IPS-18c (cell line): ENCODE measurements around the gene GAREM2.

Source experiments
- H3K4me3 ChIP-seq: 2 replicates; pipeline ENCODE4 v1.7.0; 2013; ENCODE audit warnings: low read depth, mild to moderate bottlenecking, low read length, moderate library complexity; ENCODE audit not compliant: insufficient read depth
- H3K9me3 ChIP-seq: one replicate; pipeline ENCODE4 v1.6.1; 2013; ENCODE audit warnings: mild to moderate bottlenecking, low read length, moderate library complexity; ENCODE audit not compliant: control insufficient read depth, insufficient read depth

Gene GAREM2

DNA sequence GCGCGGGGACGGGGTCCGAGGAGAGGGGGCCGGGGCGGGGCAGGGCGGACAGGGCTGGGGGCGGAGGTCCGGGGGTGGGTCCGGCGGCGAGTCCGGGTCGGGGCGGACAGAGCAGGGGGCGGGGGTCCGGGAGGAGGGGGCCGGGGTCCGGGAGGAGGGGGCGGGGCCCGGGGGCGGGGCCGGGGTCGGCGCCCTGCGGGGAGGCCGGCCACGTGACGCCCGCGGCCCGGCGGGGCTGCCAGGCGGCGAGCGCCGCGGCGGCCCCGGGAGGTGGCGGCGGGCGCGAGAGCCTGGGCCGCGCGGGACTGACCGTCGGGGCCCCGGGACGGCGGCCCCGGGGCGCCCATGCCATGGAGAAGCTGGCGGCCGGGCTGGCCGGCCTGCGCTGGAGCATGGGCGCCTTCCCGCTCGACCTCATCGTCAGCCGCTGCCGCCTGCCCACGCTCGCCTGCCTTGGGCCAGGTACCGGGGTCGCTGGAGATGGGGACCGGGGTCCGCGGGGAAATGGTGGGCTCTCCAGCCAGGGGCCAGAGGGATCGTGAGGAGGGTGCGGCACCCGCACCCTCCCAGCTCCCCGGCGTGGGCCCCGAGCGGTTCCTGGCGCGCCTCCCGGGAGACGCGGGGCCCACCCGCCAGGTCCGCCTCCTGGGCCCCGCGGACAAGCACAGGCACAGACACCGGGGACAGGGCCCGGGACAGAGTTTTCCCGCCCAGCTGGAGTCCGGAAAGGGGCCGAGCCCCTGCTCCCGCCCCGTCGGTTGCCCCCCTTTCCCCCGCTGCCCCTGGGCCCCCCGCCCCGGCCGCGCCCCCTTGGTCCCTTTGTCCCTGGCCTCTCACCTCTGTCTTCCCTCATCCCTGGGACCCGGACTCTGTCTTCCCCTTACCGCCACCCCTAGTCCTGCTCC is at the start of gene GAREM2:
Gene GAREM2, plus strand, starts transcription at position 218 of the 905 bp plus-strand sequence. Its CDS starts 133 bp downstream, at position 351.
- H3K4me3 ChIP-seq: peak within 1 kb of the TSS; percentile 74
- peaks cover 2% of the 10 kb centered on the region for H3K9me3 ChIP-seq

DNA sequence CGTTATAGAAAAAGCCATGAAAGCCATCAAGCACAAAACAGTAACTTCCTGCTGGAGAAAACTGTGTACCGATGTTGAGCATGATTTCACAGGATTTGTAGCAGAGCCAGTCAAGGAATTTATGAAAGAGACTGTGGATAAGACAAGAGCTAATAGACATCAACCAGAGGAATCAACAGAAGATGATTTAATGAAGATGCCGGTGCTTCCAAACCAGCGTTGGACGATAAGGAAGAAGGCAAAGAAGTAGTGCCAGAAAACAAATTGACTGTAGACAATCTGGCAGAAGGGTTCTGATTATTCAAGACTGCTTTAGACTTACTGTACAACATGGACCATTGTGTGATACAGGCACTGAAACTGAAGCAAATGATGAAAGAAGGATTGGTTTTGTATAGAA is 49.5 kb upstream of the GAREM2 start:
- H3K4me3 ChIP-seq: no peak overlapping the region
- no peaks in the 10 kb centered on the region for H3K9me3 ChIP-seq

- Histone ChIP-seq H3K4me3 (no peak overlapping the region), H3K9me3 (no peaks in the 10 kb centered on the region)
Observed at GRCh38 chr2:26126074-26126473, 46.8 kb upstream of the GAREM2 start.

DNA sequence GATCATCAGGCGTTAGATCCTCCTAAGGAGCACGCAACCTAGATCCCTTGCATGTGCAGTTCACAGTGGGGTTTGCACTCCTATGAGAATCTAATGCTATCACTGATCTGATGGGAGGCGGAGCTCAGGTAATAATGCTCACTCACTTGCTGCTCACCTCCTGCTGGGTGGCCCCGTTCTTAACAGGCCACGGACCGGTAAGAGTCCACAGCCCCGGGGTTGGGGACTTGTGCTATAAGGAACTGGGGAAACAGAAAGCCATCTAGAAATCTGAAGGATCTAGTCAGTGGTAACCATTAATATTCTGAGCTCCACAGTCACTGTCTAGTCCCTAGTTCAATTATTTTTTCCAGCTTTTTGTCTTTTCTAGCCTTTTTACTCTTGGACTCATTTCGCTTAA is 44.7 kb upstream of the GAREM2 start:
- no peaks in the 10 kb centered on the region for H3K9me3 ChIP-seq
- H3K4me3 ChIP-seq: no peak overlapping the region

GRCh38 chr2:26130763-26131162 is 42.1 kb upstream of the GAREM2 start:
- no peaks in the 10 kb centered on the region for H3K9me3 ChIP-seq

GRCh38 chr2:26136451-26136850 is 36.4 kb upstream of the GAREM2 start:
- H3K4me3 ChIP-seq: no peak overlapping the region
- no peaks in the 10 kb centered on the region for H3K9me3 ChIP-seq

More at GRCh38 chr2:26130763-26131162, 42.1 kb upstream of the GAREM2 start:
- H3K4me3 ChIP-seq: no peak overlapping the region

DNA sequence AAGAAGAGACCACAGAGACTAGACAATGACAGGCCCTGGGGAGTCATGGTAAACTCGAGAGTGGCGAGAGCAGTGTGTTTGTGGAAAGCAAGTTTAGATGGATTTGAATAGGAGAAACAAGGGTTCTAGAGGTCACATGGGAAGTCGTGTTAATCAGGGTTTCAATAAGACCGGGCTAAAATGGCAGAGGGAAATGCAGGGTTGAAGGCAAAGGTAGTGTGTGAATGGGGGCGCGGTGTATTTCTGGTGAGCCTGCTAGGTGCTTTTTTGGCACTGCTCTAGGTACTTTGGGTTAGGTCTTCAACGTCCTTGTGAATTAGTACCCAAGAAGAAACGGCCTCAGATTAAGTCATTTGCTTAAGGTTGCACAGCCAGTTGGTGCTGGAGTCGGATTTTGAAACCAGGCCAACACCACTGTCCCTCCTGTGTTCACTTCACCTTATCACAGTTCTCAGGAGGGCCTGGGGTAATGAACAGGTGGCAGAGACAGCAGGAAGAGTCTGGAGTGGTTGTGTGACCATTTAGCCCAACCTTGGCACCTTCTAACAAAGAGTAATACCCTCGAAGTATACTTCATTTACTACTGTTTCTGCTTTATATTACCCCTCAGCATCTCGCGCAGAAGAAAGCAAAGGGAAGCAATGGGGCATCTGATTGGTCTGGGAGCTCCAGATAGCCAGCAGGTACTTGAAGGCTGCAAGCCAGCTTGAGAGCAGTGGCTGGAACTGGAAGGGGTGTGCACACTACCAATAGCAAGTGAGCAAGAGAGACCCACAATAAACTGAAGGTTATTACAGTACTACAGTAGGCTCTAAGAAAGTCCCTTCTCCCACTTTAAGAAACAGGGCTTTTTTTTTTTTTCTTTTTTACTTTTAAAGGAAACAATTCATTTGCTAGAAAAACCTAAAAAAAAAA is 33.4 kb upstream of the GAREM2 start:
- no peaks in the 10 kb centered on the region for H3K9me3 ChIP-seq
- H3K4me3 ChIP-seq: no peak overlapping the region

GRCh38 chr2:26141145-26141769 is 31.6 kb upstream of the GAREM2 start:
- Histone ChIP-seq H3K9me3 (no peaks in the 10 kb centered on the region), H3K4me3 (no peak overlapping the region)

- H3K4me3 ChIP-seq: no peak overlapping the region
- no peaks in the 10 kb centered on the region for H3K9me3 ChIP-seq
Observed at GRCh38 chr2:26144031-26144430, 28.9 kb upstream of the GAREM2 start.

- Histone ChIP-seq H3K4me3 (no peak overlapping the region), H3K9me3 (no peaks in the 10 kb centered on the region)
Observed at GRCh38 chr2:26144953-26145680, 27.8 kb upstream of the GAREM2 start.

DNA sequence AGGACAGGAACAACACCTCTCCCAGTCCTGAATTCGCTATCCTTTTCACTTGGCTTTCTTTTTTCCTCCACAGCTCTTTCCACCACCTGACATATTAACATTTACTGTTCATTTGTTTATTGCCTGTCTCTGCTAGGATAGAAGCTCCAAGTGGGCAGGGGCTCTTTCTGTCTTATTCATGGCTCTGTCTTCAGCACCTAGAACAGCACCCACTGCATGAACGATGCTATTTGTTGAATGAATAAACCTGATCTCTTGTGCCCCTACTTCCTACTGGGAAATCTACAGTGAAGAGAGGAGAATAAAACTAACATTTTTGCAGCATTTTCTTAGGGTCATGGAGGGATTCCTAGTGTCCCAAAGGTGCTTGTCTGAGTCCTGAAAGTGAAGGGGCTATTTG is 24.4 kb upstream of the GAREM2 start:
- H3K9me3 ChIP-seq: no peaks in the 10 kb centered on the region
- no peak overlapping the region for H3K4me3 ChIP-seq

DNA sequence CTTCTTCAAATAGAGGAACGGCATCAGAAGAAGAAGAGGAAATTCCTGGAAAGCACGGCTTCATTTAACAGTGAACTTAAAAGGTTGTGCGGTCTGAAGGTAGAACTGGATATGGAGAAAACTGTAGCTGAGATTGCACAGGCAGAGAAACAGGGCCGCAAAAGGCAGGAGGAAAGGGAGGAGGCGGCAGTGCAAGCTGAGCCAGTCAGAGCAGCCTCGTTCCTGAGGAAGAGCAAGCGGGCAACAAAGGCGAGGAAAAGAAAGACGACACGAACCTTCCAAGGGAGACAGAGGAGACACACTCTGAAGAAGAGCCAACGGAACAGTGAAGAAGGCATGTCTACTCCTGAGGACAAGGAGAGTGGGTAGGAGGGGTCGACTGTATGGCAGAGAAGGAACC is 22.6 kb upstream of the GAREM2 start:
- Histone ChIP-seq H3K9me3 (no peaks in the 10 kb centered on the region), H3K4me3 (no peak overlapping the region)

- Histone ChIP-seq H3K9me3 (no peaks in the 10 kb centered on the region), H3K4me3 (no peak overlapping the region)
Observed at GRCh38 chr2:26157580-26157979, 15.3 kb upstream of the GAREM2 start.

DNA sequence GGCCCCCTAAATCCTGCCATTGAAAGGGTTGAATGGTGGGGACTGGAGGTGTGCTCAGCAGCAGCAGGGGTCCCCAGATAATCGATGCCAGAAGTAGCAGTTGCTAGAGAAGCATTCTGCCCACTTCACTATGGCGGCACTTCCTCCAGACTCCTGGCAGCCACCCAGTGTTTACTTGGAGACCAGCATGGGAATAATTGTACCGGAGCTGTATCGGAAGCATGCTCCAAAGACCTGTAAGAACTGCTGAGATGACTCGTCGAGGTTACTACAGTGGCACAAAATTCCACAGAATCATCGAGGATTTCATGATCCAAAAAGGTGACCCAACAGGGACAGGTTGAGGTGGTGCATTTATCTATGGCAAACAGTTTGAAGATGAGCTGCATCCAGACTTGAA is 11.0 kb upstream of the GAREM2 start:
- H3K4me3 ChIP-seq: no peak overlapping the region
- no peaks in the 10 kb centered on the region for H3K9me3 ChIP-seq

DNA sequence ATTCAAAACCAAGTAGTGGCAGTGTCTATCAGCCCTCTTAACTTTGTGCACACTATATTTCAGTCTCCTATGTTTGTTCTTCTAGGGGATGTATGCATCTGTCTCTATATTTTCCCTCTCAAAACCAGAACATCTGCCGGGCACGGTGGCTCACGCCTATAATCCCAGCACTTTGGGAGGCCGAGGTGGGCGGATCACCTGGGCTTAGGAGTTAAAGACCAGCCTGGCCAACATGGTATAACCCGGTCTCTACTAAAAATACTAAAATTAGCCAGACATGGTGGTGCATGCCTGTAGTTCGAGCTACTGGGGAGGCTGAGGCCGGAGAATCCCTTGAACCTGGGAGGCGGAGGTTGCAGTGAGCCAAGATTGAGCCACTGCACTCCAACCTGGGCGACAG is 9.9 kb upstream of the GAREM2 start:
- Histone ChIP-seq H3K4me3 (no peak overlapping the region), H3K9me3 (no peaks in the 10 kb centered on the region)

DNA sequence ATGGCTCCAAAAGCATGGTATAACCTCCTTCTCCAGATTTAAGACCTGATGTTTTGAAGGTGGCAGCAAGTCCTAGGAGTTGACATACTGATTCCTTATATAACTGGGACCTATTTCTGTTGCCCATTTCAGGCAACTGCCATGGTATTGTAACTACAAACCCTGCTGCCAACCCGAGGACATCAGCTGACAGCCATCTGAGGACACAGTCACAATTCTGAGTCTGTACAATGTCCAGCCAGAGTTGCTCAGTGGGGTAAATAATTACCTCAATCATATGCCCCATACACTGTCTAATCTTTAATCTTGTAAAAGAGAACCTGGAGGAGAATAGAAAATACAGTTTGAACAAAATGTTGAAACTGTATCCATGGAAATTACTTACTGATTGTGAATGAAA is 8.7 kb upstream of the GAREM2 start:
- Histone ChIP-seq H3K9me3 (no peaks in the 10 kb centered on the region), H3K4me3 (no peak overlapping the region)

GRCh38 chr2:26164641-26165211 is 8.2 kb upstream of the GAREM2 start:
- H3K9me3 ChIP-seq: no peaks in the 10 kb centered on the region
- no peak overlapping the region for H3K4me3 ChIP-seq
